ENCODE results near the gene CNTN4.

DNA sequence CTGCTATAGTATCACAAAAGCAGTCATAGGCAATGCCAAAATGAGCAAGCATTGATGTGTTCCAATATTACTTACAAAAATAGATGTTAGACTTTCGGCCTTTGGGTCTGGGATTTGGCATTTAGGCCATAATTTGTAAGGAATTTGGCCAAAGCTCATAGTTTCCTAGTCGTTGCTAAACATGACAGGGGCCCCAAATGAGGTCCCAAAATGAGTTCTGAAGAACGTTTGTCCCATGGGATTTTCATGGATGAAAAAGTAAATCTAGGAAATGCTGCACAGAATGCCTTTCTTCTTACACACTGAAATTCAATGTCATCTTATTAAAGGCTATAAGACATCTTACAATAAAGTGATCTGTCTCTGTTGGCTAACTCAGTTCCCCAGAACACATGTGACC is 456.0 kb downstream of the CNTN4 start:
- TF ChIP-seq SUZ12 (IDR thresholded peaks at IDR 0.05; ENCODE audit: extremely low read depth, insufficient read depth, insufficient read length) (no peak), YY1 (IDR thresholded peaks at IDR 0.05; ENCODE audit: insufficient read depth, insufficient read length) (no peak), ZNF274 (IDR thresholded peaks at IDR 0.05; ENCODE audit: low read depth, low read length) (no peak)
